C4-2B (cell line): ENCODE measurements around the gene TSPAN4.

Experiments used
- CTCF ChIP-seq: fragments of 450-650 bp; conservative IDR thresholded peaks from 2 replicates; pipeline ENCODE4 v1.5.1; 2017; ENCODE audit warnings: mild to moderate bottlenecking
- ZFX ChIP-seq: fragments of 450-650 bp; IDR thresholded peaks from 2 replicates; pipeline ENCODE4 v1.6.1; 2017

DNA sequence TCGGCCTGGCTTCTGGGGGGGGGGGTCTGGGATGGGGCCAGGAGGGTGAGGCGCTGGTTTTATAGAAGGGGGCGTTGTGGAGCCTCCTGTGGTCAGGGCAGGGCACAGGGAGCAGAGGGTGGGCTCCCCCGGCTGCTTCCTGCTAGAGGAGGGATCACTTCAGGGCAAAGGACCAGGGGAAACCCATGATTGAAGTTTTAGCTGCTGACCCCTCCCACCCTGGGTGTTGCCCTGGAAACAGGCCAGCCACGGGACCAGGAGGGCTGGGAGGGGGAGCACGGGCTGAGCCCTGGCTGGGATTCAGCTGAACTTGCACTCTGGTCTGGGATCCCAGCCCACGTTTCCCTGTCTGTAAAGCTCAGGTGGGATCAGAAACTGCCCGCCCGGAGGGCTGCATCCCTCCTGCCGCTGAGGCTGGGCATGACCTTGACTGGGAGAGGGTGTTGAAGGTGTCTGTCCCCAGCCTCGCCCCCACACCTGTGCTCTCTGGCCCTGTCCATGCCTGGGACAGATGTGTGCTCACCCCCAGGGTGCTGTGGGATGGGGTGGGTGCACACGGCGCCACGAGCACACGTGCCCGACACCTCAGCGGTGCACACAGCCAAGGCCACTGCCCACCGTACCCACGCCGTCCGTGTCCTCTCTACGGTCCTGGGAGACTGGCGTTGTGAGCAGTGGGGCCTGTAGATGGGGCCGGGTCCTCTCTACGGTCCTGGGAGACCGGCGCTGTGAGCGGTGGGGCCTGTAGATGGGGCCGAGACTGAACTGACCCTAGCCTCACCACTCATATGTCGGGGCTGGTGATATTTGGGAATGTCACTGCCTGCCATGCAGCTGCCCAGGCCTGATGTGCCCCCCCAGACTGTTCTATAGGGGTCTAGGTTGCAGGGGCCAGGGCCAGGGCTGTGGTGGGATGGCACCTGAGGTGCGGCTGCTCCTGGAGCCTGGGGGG lies 2.3 kb downstream of the TSPAN4 start:
- no peak for TF ChIP-seq CTCF
- TF ChIP-seq ZFX, result no peak
